Activated naive CD4-positive, alpha-beta T cell treated with anti-CD3 and anti-CD28 coated beads, Interleukin-2, amount 50 U/mL, for 72 hours (primary cell): Measurements from ENCODE around the gene ZSCAN5C. TPM values are rescaled to one million over a fixed set of nuclear protein-coding genes. Genes with fewer than 3 reads are reported as not detected.
"Not testable (repeated sequence)": the region's sequence is repeated elsewhere in the genome, so short reads cannot be mapped to it uniquely, and the experiment has no call there.

Experiments used
- ATAC-seq, 2 donors: fragments of 150-1000 bp; cut with Tn5 transposase; 2 replicates each; pipeline ENCODE4 v1.10.0; 2021; ENCODE audit warnings: mild to moderate bottlenecking in 2 of 2, moderate library complexity in 2 of 2
- DNase-seq, 2 donors: peaks; one replicate each; pipeline ENCODE4 v3.0.0; 2021 to 2022; ENCODE audit warnings: low spot score in 2 of 2
- H3K27ac Mint-ChIP-seq, 2 donors: one replicate each; pipeline ENCODE4 v1.8.0; 2022; ENCODE audit warnings: mild to moderate bottlenecking in 2 of 2, mixed read lengths in 2 of 2
- H3K36me3 Mint-ChIP-seq, 2 donors: one replicate each; pipeline ENCODE4 v1.8.0; 2022; ENCODE audit warnings: mixed read lengths in 2 of 2
- H3K9me3 Mint-ChIP-seq, 2 donors: one replicate each; pipeline ENCODE4 v1.8.0; 2022; ENCODE audit warnings: mixed read lengths in 2 of 2
- total RNA-seq, 2 donors: library from RNA; stranded (reverse); gene quantifications; one replicate each; pipeline ENCODE4 v1.2.3, GENCODE V29; 2022

Gene ZSCAN5C
- total RNA-seq, 2 donors from 2014 or later = not detected

DNA sequence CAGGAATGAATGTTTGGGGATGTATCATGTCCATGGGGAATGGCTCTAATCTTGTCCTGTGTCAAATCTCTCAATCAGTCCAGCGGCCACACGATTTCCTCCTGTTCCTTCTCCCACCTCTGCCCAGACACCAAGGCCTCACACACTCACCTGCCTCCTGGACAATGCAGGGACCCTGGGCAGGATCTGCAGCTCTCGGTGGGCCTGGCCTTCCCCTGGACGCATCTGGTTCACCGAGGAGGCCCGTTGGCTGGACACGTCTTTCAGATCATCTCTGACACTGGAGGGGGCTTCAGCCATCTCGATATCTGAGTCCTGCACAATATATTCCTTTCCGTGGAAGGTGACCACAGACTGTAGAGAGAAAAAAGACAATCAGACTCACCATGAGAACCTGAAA is 21.4 kb downstream of the ZSCAN5C start:
- Mint-ChIP-seq H3K9me3 (no peaks in the 10 kb centered on the region), H3K36me3 (peaks cover 0 to 19% of the 10 kb centered on the region in 2 donors), H3K27ac (no peak overlapping the region)
- DNase-seq (no peak), ATAC-seq (no peak)

DNA sequence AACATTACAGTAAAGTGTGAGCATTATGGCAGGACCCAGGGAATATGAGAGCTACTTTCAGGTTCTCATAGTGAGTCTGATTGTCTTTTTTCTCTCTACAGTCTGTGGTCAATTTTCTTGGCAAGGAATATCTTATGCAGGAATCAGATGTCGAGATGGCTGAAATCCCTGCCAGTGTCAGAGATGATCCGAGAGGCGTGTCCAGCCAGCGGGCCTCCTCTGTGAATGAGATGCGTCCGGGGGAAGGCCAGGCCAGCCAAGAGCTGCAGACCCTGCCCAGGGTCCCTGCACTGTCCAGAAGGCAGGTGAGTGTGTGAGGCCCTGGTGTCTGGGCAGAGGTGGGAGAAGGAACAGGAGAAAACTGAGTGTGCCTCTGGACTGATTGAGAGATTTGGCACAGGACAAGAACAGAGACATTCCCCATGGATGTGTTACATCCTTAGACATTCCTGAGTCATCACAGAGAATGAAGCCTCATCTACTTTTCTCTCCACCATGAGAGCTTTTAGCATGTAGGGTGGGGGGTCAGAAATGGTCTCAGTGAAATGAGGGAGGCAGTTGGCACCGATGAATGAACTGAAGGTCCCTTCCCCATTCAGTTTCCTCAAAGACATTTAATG is 43.2 kb downstream of the ZSCAN5C start:
- H3K36me3 Mint-ChIP-seq = no peaks in the 10 kb centered on the region
- DNase-seq (no peak), ATAC-seq (no peak)
- no peak overlapping the region for H3K27ac Mint-ChIP-seq
- no peaks in the 10 kb centered on the region for H3K9me3 Mint-ChIP-seq

DNA sequence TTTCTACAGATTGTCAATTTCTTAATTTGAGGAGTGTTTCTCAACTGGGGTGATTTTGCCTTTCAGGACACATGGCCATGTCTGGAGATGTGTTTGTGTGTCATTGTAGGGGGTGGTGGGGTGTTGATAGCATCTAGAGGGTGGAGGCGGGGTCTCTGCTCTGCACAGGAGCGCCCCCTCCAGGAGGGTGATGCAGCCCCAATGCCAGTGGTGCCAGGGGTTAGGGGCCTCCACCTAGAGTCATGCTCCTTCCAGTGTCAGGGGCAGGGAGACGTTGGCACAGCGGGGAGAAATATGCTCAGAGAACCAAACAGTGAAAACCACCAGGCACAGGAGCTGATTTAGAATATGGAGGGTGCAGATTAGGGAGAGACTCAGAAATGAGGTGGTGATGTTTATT is 43.7 kb downstream of the ZSCAN5C start:
- not testable (repeated sequence) for ATAC-seq, H3K9me3 Mint-ChIP-seq, DNase-seq, H3K27ac Mint-ChIP-seq, H3K36me3 Mint-ChIP-seq

DNA sequence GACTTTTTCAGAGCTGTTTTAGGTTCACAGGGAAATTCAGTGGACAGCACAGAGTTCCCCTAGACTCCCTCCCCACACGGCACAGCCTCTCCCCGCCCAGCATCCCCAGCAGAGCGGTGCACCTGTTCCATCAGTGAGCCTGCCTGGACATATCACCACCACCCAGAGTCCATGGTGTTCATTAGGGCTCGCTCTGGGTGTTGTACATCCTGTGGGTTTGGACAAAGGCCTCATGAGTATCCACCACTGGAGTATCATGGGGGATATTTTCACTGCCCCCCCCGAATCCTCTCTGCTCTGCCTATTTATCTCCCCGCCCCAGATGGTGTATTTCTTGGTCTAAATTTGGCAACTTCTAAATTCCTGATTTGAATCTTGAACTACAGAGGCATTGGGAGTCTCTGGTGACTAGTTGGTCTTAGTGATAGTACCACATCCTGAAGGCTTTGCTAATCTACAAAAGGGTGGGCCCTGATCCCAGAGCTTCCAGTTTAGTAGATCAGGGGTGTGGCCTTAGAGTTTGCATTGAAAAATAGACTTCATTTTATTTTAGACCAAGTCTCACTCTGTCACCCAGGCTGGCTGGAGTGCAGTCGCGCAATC is 46.8 kb downstream of the ZSCAN5C start:
- not testable (repeated sequence) for H3K27ac Mint-ChIP-seq, ATAC-seq

DNA sequence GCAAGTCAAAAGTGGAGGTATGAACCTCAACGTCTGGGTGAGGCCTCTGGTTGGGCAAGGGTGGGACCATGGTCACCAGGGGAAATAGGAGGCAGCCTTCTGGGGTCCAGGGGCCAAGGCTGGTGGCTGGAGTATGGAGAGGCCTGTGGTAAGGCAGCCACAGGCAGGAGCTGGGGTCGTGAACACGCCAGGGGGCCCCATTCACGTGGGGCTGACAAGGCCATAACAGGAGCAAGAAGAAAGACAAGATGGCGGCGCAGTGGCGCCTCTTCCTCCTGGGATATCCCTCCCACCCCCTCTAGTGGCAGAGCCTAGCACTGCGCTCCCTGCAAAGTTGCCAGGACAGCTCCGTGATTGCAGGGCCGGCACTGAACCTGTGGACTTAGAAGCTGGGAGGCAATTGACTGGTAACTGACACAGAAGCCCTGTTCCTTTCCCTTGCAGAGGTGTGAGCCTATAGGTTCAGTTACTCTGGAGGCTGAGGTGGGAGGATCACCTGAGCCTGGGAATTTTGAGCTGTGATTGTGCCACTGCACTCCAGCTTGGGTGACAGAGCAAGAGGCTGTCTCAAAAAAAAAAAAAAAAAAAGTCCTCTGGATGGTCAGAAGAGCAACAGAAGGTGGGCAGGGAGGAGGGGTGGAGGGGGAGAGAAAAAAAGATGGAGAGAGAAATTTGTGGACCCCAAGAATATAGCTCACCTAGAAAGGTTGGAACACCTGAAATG is 50.8 kb downstream of the ZSCAN5C start:
- H3K9me3 Mint-ChIP-seq = peaks cover 3 to 9% of the 10 kb centered on the region in 2 donors
- ATAC-seq (peak; percentile 71 to 76), DNase-seq (peak; percentile 77 to 85)
- H3K36me3 Mint-ChIP-seq = peaks cover 0 to 9% of the 10 kb centered on the region in 2 donors
- H3K27ac Mint-ChIP-seq = peak overlapping the region; percentile 18 to 81

More for the DNA sequence above, 46.8 kb downstream of the ZSCAN5C start:
- DNase-seq, H3K36me3 Mint-ChIP-seq, H3K9me3 Mint-ChIP-seq: not testable (repeated sequence)

DNA sequence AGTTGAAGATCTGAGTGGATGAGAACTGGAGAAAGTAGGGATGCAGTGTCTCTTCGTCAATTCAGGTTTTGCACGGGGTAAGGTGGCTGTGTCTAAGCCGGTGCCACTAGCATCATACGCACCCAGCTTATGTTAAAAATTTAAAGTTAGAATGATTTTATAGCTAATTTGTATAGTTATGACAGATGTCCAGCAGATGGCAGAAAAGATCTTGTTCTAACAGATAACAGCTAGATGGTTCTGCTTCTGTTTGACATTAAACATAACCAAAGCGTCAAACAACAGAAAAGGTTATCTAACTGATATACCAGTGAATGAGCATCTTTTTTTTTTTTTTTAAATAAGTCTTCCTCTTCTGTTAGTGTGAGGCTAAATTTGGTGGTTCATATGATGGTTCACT is 51.7 kb downstream of the ZSCAN5C start:
- DNase-seq = no peak
- no peak overlapping the region for H3K27ac Mint-ChIP-seq
- H3K36me3 Mint-ChIP-seq = peaks cover 0 to 9% of the 10 kb centered on the region in 2 donors

DNA sequence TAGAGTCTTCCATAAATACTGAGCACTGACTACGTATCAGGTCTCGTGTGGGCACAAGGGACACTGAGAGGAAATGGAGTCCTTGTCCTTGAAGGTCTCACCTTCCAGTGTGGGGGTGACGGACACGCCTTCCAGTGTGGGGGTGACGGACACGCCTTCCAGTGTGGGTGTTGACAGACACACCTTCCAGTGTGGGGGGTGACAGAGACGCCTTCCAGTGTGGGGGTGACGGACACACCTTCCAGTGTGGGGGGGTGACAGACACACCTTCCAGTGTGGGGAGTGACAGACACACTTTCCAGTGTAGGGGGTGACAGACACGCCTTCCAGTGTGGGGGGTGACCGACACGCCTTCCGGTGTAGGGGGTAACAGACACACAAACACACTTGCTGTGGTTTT is 56.2 kb downstream of the ZSCAN5C start:
- H3K36me3 Mint-ChIP-seq = no peaks in the 10 kb centered on the region
- ATAC-seq = no peak
- no peak for DNase-seq

More for the DNA sequence above, 51.7 kb downstream of the ZSCAN5C start:
- ATAC-seq = no peak
- peaks cover 3 to 9% of the 10 kb centered on the region in 2 donors for H3K9me3 Mint-ChIP-seq

More for the DNA sequence above, 56.2 kb downstream of the ZSCAN5C start:
- no peaks in the 10 kb centered on the region for H3K9me3 Mint-ChIP-seq
- no peak overlapping the region for H3K27ac Mint-ChIP-seq

Other genes starting within 250 kb of the ZSCAN5C start
- not detected for gene NLRP5, start 215.5 kb upstream of the ZSCAN5C start, total RNA-seq
- gene ZNF787, start 81.0 kb upstream of the ZSCAN5C start, total RNA-seq = 10 to 100 TPM; 32.2 to 32.5 TPM
- 10 to 100 TPM; 25.9 to 37.3 TPM for gene ZNF444, start 61.0 kb upstream of the ZSCAN5C start, total RNA-seq
- not detected for gene GALP, start 26.3 kb upstream of the ZSCAN5C start, total RNA-seq
- gene ZSCAN5B, start 4.5 kb upstream of the ZSCAN5C start, total RNA-seq = not detected
- 1 to 10 TPM; 1.2 to 2.0 TPM for gene EDDM13, start 70.5 kb downstream of the ZSCAN5C start, total RNA-seq
- gene ZSCAN5A, start 112.6 kb downstream of the ZSCAN5C start, total RNA-seq = 10 to 100 TPM in 1 of 2 donors, 1 to 10 TPM in 1; 4.1 to 13.3 TPM
- gene ZNF582, start 191.3 kb downstream of the ZSCAN5C start, total RNA-seq = 1 to 10 TPM in 1 of 2 donors, under 1 TPM in 1; 0.84 to 3.5 TPM
- 1 to 10 TPM in 1 of 2 donors, under 1 TPM in 1; 0.88 to 1.6 TPM for gene ZNF583, start 202.1 kb downstream of the ZSCAN5C start, total RNA-seq